Stimulated activated CD8-positive, alpha-beta memory T cell treated with anti-CD3 and anti-CD28 coated beads, Interleukin-7, amount 100 ng/mL, for 24 hours (primary cell): ENCODE measurements around the gene LIG1.

Experiments
- DNase-seq: peaks from one replicate; pipeline ENCODE4 v3.0.0-alpha.2; 2020; ENCODE audit warnings: low read depth

Gene LIG1

GRCh38 chr19:48181505-48181904 is 11.4 kb upstream of the LIG1 start:
- no peak for DNase-seq

GRCh38 chr19:48176226-48176625 is 6.1 kb upstream of the LIG1 start:
- DNase-seq = no peak

GRCh38 chr19:48175578-48175977 is 5.4 kb upstream of the LIG1 start:
- no peak for DNase-seq

GRCh38 chr19:48174445-48175030 is 4.4 kb upstream of the LIG1 start:
- no peak for DNase-seq

GRCh38 chr19:48171710-48172109 is 1.6 kb upstream of the LIG1 start:
- DNase-seq = no peak

- no peak for DNase-seq
These were observed 738 bp upstream of the LIG1 start for GRCh38 chr19:48170817-48171347.

GRCh38 chr19:48169578-48169938 is 586 bp downstream of the LIG1 start:
- peak; percentile 84 for DNase-seq

- DNase-seq = no peak
These were observed 1.5 kb downstream of the LIG1 start for GRCh38 chr19:48168689-48169088.

GRCh38 chr19:48158210-48158790 is 11.8 kb downstream of the LIG1 start:
- no peak for DNase-seq

- no peak for DNase-seq
These were observed 16.1 kb downstream of the LIG1 start for GRCh38 chr19:48154003-48154402.

- DNase-seq = peak; percentile 57
These were observed 17.6 kb downstream of the LIG1 start for GRCh38 chr19:48152551-48152950.

- no peak for DNase-seq
These were observed 20.7 kb downstream of the LIG1 start for GRCh38 chr19:48149430-48149829.

- no peak for DNase-seq
These were observed 21.6 kb downstream of the LIG1 start for GRCh38 chr19:48148576-48148975.

- no peak for DNase-seq
These were observed 22.5 kb downstream of the LIG1 start for GRCh38 chr19:48147597-48148175.

- DNase-seq = no peak
These were observed 31.1 kb downstream of the LIG1 start for GRCh38 chr19:48139053-48139452.

- no peak for DNase-seq
These were observed 32.7 kb downstream of the LIG1 start for GRCh38 chr19:48137411-48137810.

- DNase-seq = no peak
These were observed 33.6 kb downstream of the LIG1 start for GRCh38 chr19:48136547-48136946.

- no peak for DNase-seq
These were observed 34.7 kb downstream of the LIG1 start for GRCh38 chr19:48135411-48135810.

GRCh38 chr19:48133094-48133493 is 37.0 kb downstream of the LIG1 start:
- no peak for DNase-seq

GRCh38 chr19:48127561-48127960 is 42.6 kb downstream of the LIG1 start:
- DNase-seq = no peak

- DNase-seq = no peak
These were observed 46.1 kb downstream of the LIG1 start for GRCh38 chr19:48123907-48124651.

- no peak for DNase-seq
These were observed 47.7 kb downstream of the LIG1 start for GRCh38 chr19:48122421-48122820.

- DNase-seq = no peak
These were observed 48.2 kb downstream of the LIG1 start for GRCh38 chr19:48121909-48122371.
